ENCODE results near the gene SIDT2.

SIDT2 gene

GRCh38 chr11:117212697-117213355 lies 34.3 kb downstream of the SIDT2 start:
- no peak for TF ChIP-seq ZNF274 (IDR thresholded peaks at IDR 0.05; ENCODE audit: low read depth, low read length)

GRCh38 chr11:117214404-117215110 lies 36.0 kb downstream of the SIDT2 start:
- H3K4me3 ChIP-seq (ENCODE audit: low read length): no peak overlapping the region

More at GRCh38 chr11:117212697-117213355, 34.3 kb downstream of the SIDT2 start:
- H3K4me3 ChIP-seq (ENCODE audit: low read length): no peak overlapping the region

GRCh38 chr11:117217141-117218084 lies 38.9 kb downstream of the SIDT2 start:
- TF ChIP-seq ZNF274 (IDR thresholded peaks at IDR 0.05; ENCODE audit: low read depth, low read length): no peak
- H3K4me3 ChIP-seq (ENCODE audit: low read length): no peak overlapping the region

More at GRCh38 chr11:117214404-117215110, 36.0 kb downstream of the SIDT2 start:
- TF ChIP-seq ZNF274 (IDR thresholded peaks at IDR 0.05; ENCODE audit: low read depth, low read length): no peak

- no peak overlapping the region for H3K4me3 ChIP-seq (ENCODE audit: low read length)
- TF ChIP-seq ZNF274 (IDR thresholded peaks at IDR 0.05; ENCODE audit: low read depth, low read length): no peak
Observed at GRCh38 chr11:117218133-117218915, 39.8 kb downstream of the SIDT2 start.

- TF ChIP-seq ZNF274 (IDR thresholded peaks at IDR 0.05; ENCODE audit: low read depth, low read length): no peak
- no peak overlapping the region for H3K4me3 ChIP-seq (ENCODE audit: low read length)
Observed at GRCh38 chr11:117219001-117219400, 40.5 kb downstream of the SIDT2 start.

- TF ChIP-seq ZNF274 (IDR thresholded peaks at IDR 0.05; ENCODE audit: low read depth, low read length): no peak
- H3K4me3 ChIP-seq (ENCODE audit: low read length): no peak overlapping the region
Observed at GRCh38 chr11:117219455-117219854, 40.9 kb downstream of the SIDT2 start.

GRCh38 chr11:117219995-117220394 lies 41.5 kb downstream of the SIDT2 start:
- TF ChIP-seq ZNF274 (IDR thresholded peaks at IDR 0.05; ENCODE audit: low read depth, low read length): no peak
- H3K4me3 ChIP-seq (ENCODE audit: low read length): no peak overlapping the region

GRCh38 chr11:117220568-117220967 lies 42.0 kb downstream of the SIDT2 start:
- H3K4me3 ChIP-seq (ENCODE audit: low read length): no peak overlapping the region
- no peak for TF ChIP-seq ZNF274 (IDR thresholded peaks at IDR 0.05; ENCODE audit: low read depth, low read length)

GRCh38 chr11:117220999-117221774 lies 42.6 kb downstream of the SIDT2 start:
- H3K4me3 ChIP-seq (ENCODE audit: low read length): no peak overlapping the region
- no peak for TF ChIP-seq ZNF274 (IDR thresholded peaks at IDR 0.05; ENCODE audit: low read depth, low read length)

GRCh38 chr11:117221775-117222517 lies 43.4 kb downstream of the SIDT2 start:
- no peak for TF ChIP-seq ZNF274 (IDR thresholded peaks at IDR 0.05; ENCODE audit: low read depth, low read length)
- no peak overlapping the region for H3K4me3 ChIP-seq (ENCODE audit: low read length)

- TF ChIP-seq ZNF274 (IDR thresholded peaks at IDR 0.05; ENCODE audit: low read depth, low read length): no peak
- no peak overlapping the region for H3K4me3 ChIP-seq (ENCODE audit: low read length)
Observed at GRCh38 chr11:117222991-117223740, 44.6 kb downstream of the SIDT2 start.

Measured in GM08714 (cell line).